ENCODE results near the gene GRWD1.

Gene GRWD1

DNA sequence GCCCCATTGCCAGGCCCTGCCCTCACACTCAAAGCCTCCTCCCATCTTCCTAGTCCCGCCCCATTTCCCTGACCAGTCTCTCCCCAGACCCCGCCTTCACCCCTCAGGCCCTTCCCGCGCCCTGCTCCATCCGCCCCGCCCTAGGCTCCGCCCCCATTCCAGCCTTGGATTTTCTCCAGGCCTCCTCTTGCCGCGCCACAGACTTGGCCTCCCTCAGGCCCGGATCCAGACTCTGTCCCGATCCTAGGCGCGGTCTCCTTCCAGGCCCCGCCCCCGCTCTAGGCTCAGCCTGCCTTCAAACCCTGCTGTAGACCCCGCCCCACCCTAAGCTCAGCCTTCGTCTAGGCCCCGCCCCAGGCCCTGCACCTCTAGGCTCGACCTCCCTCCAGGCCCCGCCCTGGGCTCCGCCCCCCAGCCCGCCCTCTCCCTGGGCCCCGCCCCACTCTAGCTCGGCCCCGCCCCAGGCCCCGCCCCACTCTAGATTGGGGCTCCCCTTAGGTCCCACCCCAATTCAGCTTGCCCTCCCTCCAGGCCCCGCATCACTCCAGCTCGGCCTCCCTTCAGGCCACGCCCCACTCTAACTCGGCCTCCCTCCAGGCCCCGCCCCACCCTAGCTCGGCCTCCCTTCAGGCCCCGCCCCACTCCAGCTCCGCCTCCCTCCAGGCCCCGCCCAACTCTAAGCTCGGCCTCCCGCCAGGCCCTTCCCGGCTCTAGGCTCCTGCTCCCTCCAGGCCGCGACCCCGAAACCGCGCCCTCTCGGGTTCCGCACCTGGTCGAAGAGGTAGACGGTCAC, 47.3 kb downstream of the GRWD1 start:
- DNase-seq (ENCODE audit: low spot score) = peak; percentile 98
- TF ChIP-seq, protein P1, sequence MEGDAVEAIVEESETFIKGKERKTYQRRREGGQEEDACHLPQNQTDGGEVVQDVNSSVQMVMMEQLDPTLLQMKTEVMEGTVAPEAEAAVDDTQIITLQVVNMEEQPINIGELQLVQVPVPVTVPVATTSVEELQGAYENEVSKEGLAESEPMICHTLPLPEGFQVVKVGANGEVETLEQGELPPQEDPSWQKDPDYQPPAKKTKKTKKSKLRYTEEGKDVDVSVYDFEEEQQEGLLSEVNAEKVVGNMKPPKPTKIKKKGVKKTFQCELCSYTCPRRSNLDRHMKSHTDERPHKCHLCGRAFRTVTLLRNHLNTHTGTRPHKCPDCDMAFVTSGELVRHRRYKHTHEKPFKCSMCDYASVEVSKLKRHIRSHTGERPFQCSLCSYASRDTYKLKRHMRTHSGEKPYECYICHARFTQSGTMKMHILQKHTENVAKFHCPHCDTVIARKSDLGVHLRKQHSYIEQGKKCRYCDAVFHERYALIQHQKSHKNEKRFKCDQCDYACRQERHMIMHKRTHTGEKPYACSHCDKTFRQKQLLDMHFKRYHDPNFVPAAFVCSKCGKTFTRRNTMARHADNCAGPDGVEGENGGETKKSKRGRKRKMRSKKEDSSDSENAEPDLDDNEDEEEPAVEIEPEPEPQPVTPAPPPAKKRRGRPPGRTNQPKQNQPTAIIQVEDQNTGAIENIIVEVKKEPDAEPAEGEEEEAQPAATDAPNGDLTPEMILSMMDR (IDR thresholded peaks at IDR 0.05; ENCODE audit: extremely low read depth, missing control alignments) = no peak

- TF ChIP-seq, protein P1 (IDR thresholded peaks at IDR 0.05; ENCODE audit: extremely low read depth, missing control alignments) = no peak
- no peak for DNase-seq (ENCODE audit: low spot score)
Observed at GRCh38 chr19:48493718-48494401, 48.1 kb downstream of the GRWD1 start.

GRCh38 chr19:48495396-48495795, 49.6 kb downstream of the GRWD1 start:
- TF ChIP-seq, protein P1 (IDR thresholded peaks at IDR 0.05; ENCODE audit: extremely low read depth, missing control alignments) = no peak
- no peak for DNase-seq (ENCODE audit: low spot score)

DNA sequence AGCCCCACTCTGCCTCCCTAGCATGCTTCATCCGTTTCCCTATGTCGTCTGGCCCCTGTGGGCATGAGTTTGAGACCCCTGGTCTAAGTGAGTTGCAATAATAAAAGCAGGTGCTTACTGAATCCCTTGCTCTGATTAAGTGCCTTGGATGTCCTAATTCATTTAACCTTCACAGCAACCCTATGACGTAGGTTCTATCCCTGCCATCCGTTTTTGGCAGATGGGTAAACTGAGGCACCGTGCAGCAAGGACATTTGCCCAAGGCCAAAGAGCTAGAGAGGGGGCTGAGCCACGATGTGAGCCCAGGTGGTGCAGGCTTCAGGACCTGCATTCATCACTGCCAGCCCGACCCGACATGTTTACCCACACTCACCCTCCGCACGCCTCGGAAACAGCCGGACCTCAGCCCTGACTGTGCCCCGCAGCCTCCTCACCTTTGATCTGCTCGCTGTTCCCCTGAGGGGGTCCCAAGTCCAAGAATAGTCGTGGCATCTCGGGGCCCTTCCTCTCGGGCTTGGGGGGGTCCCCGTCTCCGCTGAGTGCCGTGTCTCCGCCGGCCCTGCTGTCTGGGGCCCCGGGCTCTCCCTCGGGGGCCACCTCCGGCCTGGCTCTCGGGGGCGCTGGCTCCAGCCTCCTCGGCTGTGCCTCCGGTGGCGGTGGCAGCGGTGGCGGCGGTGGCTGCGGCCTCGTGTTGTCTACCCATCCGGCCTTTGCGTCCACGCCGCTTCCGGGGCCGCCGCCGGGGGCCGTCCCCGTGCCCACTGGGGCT, 51.4 kb downstream of the GRWD1 start:
- TF ChIP-seq, protein P1 (IDR thresholded peaks at IDR 0.05; ENCODE audit: extremely low read depth, missing control alignments) = no peak
- no peak for DNase-seq (ENCODE audit: low spot score)

DNA sequence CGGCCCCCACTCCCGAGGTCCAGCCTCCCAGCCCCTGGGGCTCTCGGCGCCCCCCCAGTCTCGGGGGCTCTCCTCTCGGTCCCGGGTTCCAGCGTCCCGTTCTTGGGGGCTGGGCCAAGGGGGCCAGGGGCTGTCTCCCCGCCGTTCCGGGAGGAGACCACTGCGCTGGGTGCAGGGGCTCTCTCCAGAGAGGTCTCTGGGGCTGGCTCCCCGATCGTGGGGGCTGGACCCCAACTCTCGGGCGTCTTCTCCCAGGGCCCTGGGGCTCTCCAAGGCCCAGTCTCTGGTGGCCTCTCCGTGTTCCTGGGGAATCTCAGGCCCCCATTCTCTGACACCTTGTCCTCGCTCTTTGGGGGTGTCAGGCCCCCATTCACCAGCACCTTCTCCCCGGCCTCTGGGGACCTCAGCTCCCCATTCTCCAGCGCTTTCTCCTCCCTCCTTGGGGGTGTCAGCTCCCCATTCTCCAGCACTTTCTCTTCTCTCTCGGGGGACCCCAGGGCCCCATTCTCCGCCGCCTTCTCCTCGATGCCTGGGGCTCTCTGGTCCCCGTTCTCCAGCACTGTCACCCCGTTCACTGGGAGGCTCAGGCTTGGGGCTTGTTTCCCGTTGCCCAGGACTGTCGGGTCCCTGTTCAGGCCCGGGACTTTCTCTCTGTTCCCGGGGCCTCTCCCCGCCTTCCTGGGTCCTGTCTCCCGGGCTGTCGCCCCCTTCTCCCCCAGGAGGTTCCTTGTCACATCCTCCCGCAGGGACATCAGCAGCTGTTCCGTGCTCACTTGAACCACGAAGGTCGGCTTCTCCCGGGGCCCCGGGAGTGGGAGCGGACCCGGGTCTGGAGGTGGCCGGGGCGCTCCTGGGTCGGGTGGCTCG, 52.2 kb downstream of the GRWD1 start:
- TF ChIP-seq, protein P1 (IDR thresholded peaks at IDR 0.05; ENCODE audit: extremely low read depth, missing control alignments) = no peak
- DNase-seq (ENCODE audit: low spot score) = no peak

DNA sequence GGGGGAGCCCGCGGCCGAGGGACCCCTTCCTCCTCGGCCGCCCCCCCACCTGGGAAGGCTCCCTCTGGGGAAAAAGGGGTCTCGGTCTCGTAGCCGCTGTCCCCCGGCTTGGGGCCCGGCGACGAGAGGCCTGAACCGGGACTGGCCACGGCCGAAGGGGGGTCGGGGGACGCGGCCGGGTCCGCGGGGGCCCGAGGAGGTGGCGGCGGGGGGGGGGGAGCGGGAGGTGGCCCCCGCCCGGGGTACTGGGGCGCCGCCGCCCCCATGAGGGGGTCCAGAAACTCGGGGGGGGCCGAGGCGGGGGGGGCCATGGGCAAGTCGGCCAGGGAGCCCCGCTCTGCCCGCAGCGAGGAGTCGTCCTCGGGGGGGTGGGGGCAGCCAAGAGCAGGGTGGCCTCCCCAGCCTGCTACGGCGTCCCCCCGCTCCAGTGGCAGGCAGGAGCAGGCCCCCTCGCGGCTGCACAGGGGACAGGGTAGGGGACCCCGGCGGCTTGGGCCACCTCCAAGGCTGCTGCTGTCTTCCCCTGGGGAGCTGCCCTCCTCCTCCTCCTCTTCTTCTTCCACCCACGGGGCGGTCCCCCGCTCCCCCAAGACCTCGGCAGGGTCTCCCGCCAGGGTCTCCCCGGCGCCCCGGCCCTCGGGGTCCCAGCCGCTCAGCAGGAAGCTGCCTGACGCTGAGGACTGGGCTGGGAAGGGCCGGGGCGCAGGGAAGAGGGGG, 53.0 kb downstream of the GRWD1 start:
- no peak for DNase-seq (ENCODE audit: low spot score)
- TF ChIP-seq, protein P1 (IDR thresholded peaks at IDR 0.05; ENCODE audit: extremely low read depth, missing control alignments) = no peak

Measured in GM20000 (cell line).